Mesenchymal stem cell (in vitro differentiated cells and primary cell): ENCODE results near the gene FAM131A.

Experiments used
- DNase-seq: peaks from one replicate; pipeline ENCODE4 v3.0.0-alpha.2; 2013
- H2AFZ ChIP-seq: one replicate; pipeline ENCODE4 v1.6.1; 2013; ENCODE audit warnings: low read depth, mild to moderate bottlenecking, control low read depth, inconsistent platforms, low read length, moderate library complexity
- H2AK5ac ChIP-seq: 2 replicates; pipeline ENCODE4 v1.6.1; 2013; ENCODE audit warnings: low read length, moderate library complexity, mild to moderate bottlenecking, inconsistent platforms; ENCODE audit not compliant: severe bottlenecking
- H2BK120ac ChIP-seq: one replicate; pipeline ENCODE4 v1.6.1; 2013; ENCODE audit warnings: low read depth, mild to moderate bottlenecking, inconsistent platforms, low read length, moderate library complexity
- H2BK12ac ChIP-seq, 2 experiments: one replicate each; pipeline ENCODE4 v1.6.1; 2013; ENCODE audit warnings: inconsistent platforms in 2 of 2, low read length in 2 of 2, mild to moderate bottlenecking in 2 of 2, moderate library complexity in 2 of 2, control low read depth in 1 of 2
- H2BK15ac ChIP-seq: one replicate; pipeline ENCODE4 v1.6.1; 2013; ENCODE audit warnings: mild to moderate bottlenecking, low read depth, inconsistent platforms; ENCODE audit not compliant: poor library complexity, severe bottlenecking
- H2BK5ac ChIP-seq: 2 replicates; pipeline ENCODE4 v1.6.1; 2013; ENCODE audit warnings: low read depth, mild to moderate bottlenecking, low read length, control low read depth, inconsistent platforms; ENCODE audit not compliant: poor library complexity, severe bottlenecking
- H3K14ac ChIP-seq, 2 experiments: one replicate each; pipeline ENCODE4 v1.6.1; 2013; ENCODE audit warnings: inconsistent platforms in 2 of 2, low read length in 2 of 2, control low read depth in 1 of 2, mild to moderate bottlenecking in 1 of 2, moderate library complexity in 1 of 2
- H3K18ac ChIP-seq, 2 experiments: one replicate each; pipeline ENCODE4 v1.6.1; 2013; ENCODE audit warnings: inconsistent platforms in 2 of 2, low read length in 2 of 2, control low read depth in 1 of 2, low read depth in 1 of 2, mild to moderate bottlenecking in 1 of 2
- H3K23ac ChIP-seq, 2 experiments: one replicate each; pipeline ENCODE4 v1.6.1; 2013; ENCODE audit warnings: inconsistent platforms in 2 of 2, low read length in 2 of 2, mild to moderate bottlenecking in 2 of 2, moderate library complexity in 2 of 2, control low read depth in 1 of 2
- H3K27ac ChIP-seq: 2 replicates; pipeline ENCODE4 v1.5.1; 2013; ENCODE audit warnings: mild to moderate bottlenecking, moderate library complexity, low read length, control low read depth, inconsistent platforms; ENCODE audit not compliant: poor library complexity, severe bottlenecking
- H3K27me3 ChIP-seq, 2 experiments: 2 replicates each; pipeline versions ENCODE4 v1.6.1 to v1.7.0; 2013; ENCODE audit warnings: low read length in 2 of 2, mild to moderate bottlenecking in 2 of 2, moderate library complexity in 2 of 2, control low read depth in 1 of 2, inconsistent platforms in 1 of 2; ENCODE audit not compliant: control insufficient read depth in 1 of 2, insufficient read depth in 1 of 2
- H3K36me3 ChIP-seq, 2 experiments: 2 replicates each; pipeline versions ENCODE4 v1.6.1 to v1.7.0; 2013; ENCODE audit warnings: low read length in 2 of 2, control low read depth in 1 of 2, inconsistent platforms in 1 of 2, low read depth in 1 of 2, mild to moderate bottlenecking in 1 of 2; ENCODE audit not compliant: insufficient read depth in 2 of 2, control insufficient read depth in 1 of 2
- H3K4ac ChIP-seq, 2 experiments: one replicate each; pipeline ENCODE4 v1.6.1; 2013; ENCODE audit warnings: inconsistent platforms in 2 of 2, low read length in 2 of 2, mild to moderate bottlenecking in 2 of 2, moderate library complexity in 2 of 2, control low read depth in 1 of 2, low read depth in 1 of 2
- H3K4me1 ChIP-seq: 2 replicates; pipeline ENCODE4 v1.6.1; 2013; ENCODE audit warnings: low read depth, low read length, control low read depth; ENCODE audit not compliant: control insufficient read depth, insufficient read depth
- H3K4me2 ChIP-seq: 2 replicates; pipeline ENCODE4 v1.6.1; 2013; ENCODE audit warnings: low read length, mild to moderate bottlenecking, inconsistent platforms; ENCODE audit not compliant: poor library complexity, severe bottlenecking
- H3K4me3 ChIP-seq, 2 experiments: 2 replicates each; pipeline versions ENCODE4 v1.5.1 to v1.7.0; 2013; ENCODE audit warnings: low read length in 2 of 2, mild to moderate bottlenecking in 2 of 2, control low read depth in 1 of 2, low read depth in 1 of 2; ENCODE audit not compliant: insufficient read depth in 1 of 2
- H3K79me1 ChIP-seq: replicated peaks from 2 replicates; pipeline ENCODE4 v1.6.1; 2013; ENCODE audit warnings: mild to moderate bottlenecking, control low read depth, low read length, inconsistent platforms; ENCODE audit not compliant: poor library complexity, severe bottlenecking
- H3K9ac ChIP-seq: 2 replicates; pipeline ENCODE4 v1.7.0; 2013; ENCODE audit warnings: mild to moderate bottlenecking, low read length, moderate library complexity
- H3K9me3 ChIP-seq: 2 replicates; pipeline ENCODE4 v1.7.0; 2013; ENCODE audit warnings: mild to moderate bottlenecking, low read length; ENCODE audit not compliant: control insufficient read depth
- H4K8ac ChIP-seq: one replicate; pipeline ENCODE4 v1.6.1; 2013; ENCODE audit warnings: inconsistent platforms, mild to moderate bottlenecking, low read length, moderate library complexity
- H4K91ac ChIP-seq: one replicate; pipeline ENCODE4 v1.6.1; 2013; ENCODE audit warnings: mild to moderate bottlenecking, low read length, inconsistent platforms
- WGBS: methylation state at CpG from one replicate; pipeline ENCODE4 v1.1.7; 2013; ENCODE audit warnings: mixed read lengths; 5-methylcytosine and 5-hydroxymethylcytosine counted together

FAM131A gene

GRCh38 chr3:184380185-184380626 is 42.8 kb downstream of the FAM131A start:
- Histone ChIP-seq H3K27ac (no peak overlapping the region), H3K27me3 (peaks cover 39 to 78% of the 10 kb centered on the region in 2 experiments), H4K91ac (no peak overlapping the region), H3K9ac (peak overlapping the region; percentile 32), H3K18ac (peak overlapping the region in 1 of 2 experiments; percentile 53), H2AK5ac (no peak overlapping the region), H3K4me3 (peak overlapping the region; percentile 42 to 69), H2BK12ac (no peak overlapping the region), H2BK5ac (no peak overlapping the region), H2BK15ac (peak overlapping the region; percentile 13), H3K79me1 (no peaks in the 10 kb centered on the region), H3K36me3 (no peaks in the 10 kb centered on the region), H3K14ac (no peak overlapping the region), H3K23ac (no peak overlapping the region), H3K9me3 (no peaks in the 10 kb centered on the region), H3K4ac (no peak overlapping the region), H2AFZ (no peak overlapping the region), H3K4me1 (peaks cover 19% of the 10 kb centered on the region), H4K8ac (no peak overlapping the region), H2BK120ac (peak overlapping the region; percentile 11), H3K4me2 (peak overlapping the region; percentile 80)
- 0% methylated on average over 24 of the region's 62 CpGs for WGBS
- DNase-seq, result peak; percentile 54

- H4K8ac ChIP-seq, result peak overlapping the region; percentile 14
- no peak overlapping the region for H2BK120ac ChIP-seq
- H3K18ac ChIP-seq, result peak overlapping the region in 1 of 2 experiments; percentile 53
- peaks cover 37 to 74% of the 10 kb centered on the region in 2 experiments for H3K27me3 ChIP-seq
- H3K14ac ChIP-seq, result no peak overlapping the region
- peak overlapping the region; percentile 80 for H3K4me2 ChIP-seq
- peak overlapping the region; percentile 32 for H3K9ac ChIP-seq
- H2BK12ac ChIP-seq, result no peak overlapping the region
- no peak overlapping the region for H2AK5ac ChIP-seq
- no peaks in the 10 kb centered on the region for H3K79me1 ChIP-seq
- H3K27ac ChIP-seq, result no peak overlapping the region
- peak overlapping the region; percentile 58 for H2AFZ ChIP-seq
- WGBS, result 2% methylated on average over 31 of the region's 42 CpGs
- peak overlapping the region in 1 of 2 experiments; percentile 98 for H3K23ac ChIP-seq
- H3K9me3 ChIP-seq, result no peaks in the 10 kb centered on the region
- H4K91ac ChIP-seq, result no peak overlapping the region
- H2BK5ac ChIP-seq, result no peak overlapping the region
- H3K4me1 ChIP-seq, result peaks cover 19% of the 10 kb centered on the region
- H3K4me3 ChIP-seq, result peak overlapping the region; percentile 42 to 69
- no peaks in the 10 kb centered on the region for H3K36me3 ChIP-seq
- no peak for DNase-seq
- no peak overlapping the region for H2BK15ac ChIP-seq
- H3K4ac ChIP-seq, result no peak overlapping the region
These were observed 43.3 kb downstream of the FAM131A start for GRCh38 chr3:184380627-184381260.

GRCh38 chr3:184381261-184382224 is 44.1 kb downstream of the FAM131A start:
- H3K23ac ChIP-seq, result peak overlapping the region in 1 of 2 experiments; percentile 98
- no peak overlapping the region for H2AFZ ChIP-seq

More at GRCh38 chr3:184381261-184382224, 44.1 kb downstream of the FAM131A start:
- Histone ChIP-seq H3K79me1 (no peaks in the 10 kb centered on the region), H4K91ac (no peak overlapping the region), H3K27ac (no peak overlapping the region), H3K4me1 (peaks cover 22% of the 10 kb centered on the region), H3K14ac (no peak overlapping the region), H3K36me3 (no peaks in the 10 kb centered on the region), H2BK15ac (no peak overlapping the region), H3K27me3 (peaks cover 34 to 76% of the 10 kb centered on the region in 2 experiments), H3K18ac (peak overlapping the region in 1 of 2 experiments; percentile 55), H2BK12ac (no peak overlapping the region), H2AK5ac (no peak overlapping the region), H3K4me3 (peak overlapping the region; percentile 3 to 69), H3K4ac (no peak overlapping the region), H3K9me3 (no peaks in the 10 kb centered on the region), H4K8ac (no peak overlapping the region), H2BK5ac (no peak overlapping the region), H2BK120ac (no peak overlapping the region), H3K9ac (no peak overlapping the region), H3K4me2 (peak overlapping the region; percentile 30)
- WGBS, result 8% methylated on average over 42 of the region's 55 CpGs
- peak; percentile 39 for DNase-seq
